Sigmoid colon (tissue), 3 donors: ENCODE data around the gene FANCC.

Experiments used
- POLR2A ChIP-seq, 2 donors: fragments of 450-650 bp; IDR thresholded peaks; one replicate each; pipeline ENCODE4 v1.6.1; 2016; ENCODE audit warnings: antibody characterized with exemption in 2 of 2, mild to moderate bottlenecking in 2 of 2, moderate library complexity in 2 of 2
- TF ChIP-seq, protein P1 (sequence below), 4 experiments: fragments of 450-650 bp in 3 of 4; fragments of 200-600 bp in 1 of 4; IDR thresholded peaks; one replicate each; pipeline ENCODE4 v1.5.1; 2016 to 2019; ENCODE audit warnings: antibody characterized with exemption in 4 of 4, mild to moderate bottlenecking in 3 of 4, moderate library complexity in 2 of 4

DNA sequence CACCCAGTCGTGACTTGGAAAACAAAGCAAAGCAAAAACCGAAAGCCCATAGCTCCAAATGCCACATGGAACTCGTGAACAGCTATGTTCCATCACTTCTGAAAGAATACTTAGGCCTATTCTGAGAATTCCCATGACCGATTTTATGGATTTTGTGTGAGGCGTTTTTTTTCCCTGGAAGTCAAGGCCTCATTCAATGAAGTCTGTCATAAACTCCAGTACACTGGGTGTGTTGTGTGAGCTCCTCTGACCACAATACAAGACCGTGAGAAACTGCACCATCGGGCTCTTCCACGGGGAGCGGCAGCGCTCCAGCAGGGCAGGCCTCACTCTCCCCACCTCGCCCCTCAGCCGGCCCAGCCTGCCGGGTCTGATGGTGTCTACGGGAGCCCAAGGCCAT lies 209.5 kb downstream of the FANCC start:
- TF ChIP-seq, protein P1, sequence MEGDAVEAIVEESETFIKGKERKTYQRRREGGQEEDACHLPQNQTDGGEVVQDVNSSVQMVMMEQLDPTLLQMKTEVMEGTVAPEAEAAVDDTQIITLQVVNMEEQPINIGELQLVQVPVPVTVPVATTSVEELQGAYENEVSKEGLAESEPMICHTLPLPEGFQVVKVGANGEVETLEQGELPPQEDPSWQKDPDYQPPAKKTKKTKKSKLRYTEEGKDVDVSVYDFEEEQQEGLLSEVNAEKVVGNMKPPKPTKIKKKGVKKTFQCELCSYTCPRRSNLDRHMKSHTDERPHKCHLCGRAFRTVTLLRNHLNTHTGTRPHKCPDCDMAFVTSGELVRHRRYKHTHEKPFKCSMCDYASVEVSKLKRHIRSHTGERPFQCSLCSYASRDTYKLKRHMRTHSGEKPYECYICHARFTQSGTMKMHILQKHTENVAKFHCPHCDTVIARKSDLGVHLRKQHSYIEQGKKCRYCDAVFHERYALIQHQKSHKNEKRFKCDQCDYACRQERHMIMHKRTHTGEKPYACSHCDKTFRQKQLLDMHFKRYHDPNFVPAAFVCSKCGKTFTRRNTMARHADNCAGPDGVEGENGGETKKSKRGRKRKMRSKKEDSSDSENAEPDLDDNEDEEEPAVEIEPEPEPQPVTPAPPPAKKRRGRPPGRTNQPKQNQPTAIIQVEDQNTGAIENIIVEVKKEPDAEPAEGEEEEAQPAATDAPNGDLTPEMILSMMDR (IDR thresholded peaks at IDR 0.05): no peak
- TF ChIP-seq POLR2A (IDR thresholded peaks at IDR 0.05): no peak
